GM12878 (cell line): ENCODE data around the gene SEC61A1. TPM values are rescaled to one million over a fixed set of nuclear protein-coding genes. Genes with fewer than 3 reads are reported as not detected.

ENCODE experiments used
- ATAC-seq: fragments of 200-7000 bp; cut with Tn5 transposase; 3 replicates; pipeline ENCODE4 v1.9.1; 2020; ENCODE audit warnings: mild to moderate bottlenecking, moderate library complexity
- BruUV-seq: library from RNA; stranded (reverse); fragments of 400-500 nt; replicated peaks from 2 replicates; lab custom pipeline; 2021; lab: Mats Ljungman, UMichigan
- CTCF ChIA-PET: fragments of 300-600 bp; sonication (Branson Sonifier 250); formaldehyde crosslinking; extraction: SDS; loops from one replicate; lab custom pipeline; 2021; ENCODE audit warnings: inconsistent platforms; lab: Yijun Ruan, JAX
- POLR2A ChIA-PET: fragments of 350-600 bp; formaldehyde crosslinking; extraction: SDS; loops from one replicate; lab custom pipeline; 2021; ENCODE audit warnings: inconsistent platforms; lab: Charles Lee
- RAD21 ChIA-PET: fragments of 300-600 bp; sonication (Branson Sonifier 250); formaldehyde crosslinking; loops from one replicate; lab custom pipeline; 2023; ENCODE audit warnings: antibody characterized with exemption; ENCODE audit not compliant: unreplicated experiment; lab: Charles Lee
- SMC1A ChIA-PET: fragments of 300-600 bp; sonication (Branson Sonifier 250); formaldehyde crosslinking; loops from one replicate; lab custom pipeline; 2023; ENCODE audit not compliant: unreplicated experiment, uncharacterized antibody; lab: Charles Lee
- DNase-seq: peaks from one replicate; pipeline ENCODE4 v3.0.0-alpha.2; 2011; ENCODE audit warnings: low read depth, low spot score
- FAIRE-seq: peaks from 3 replicates; lab custom pipeline; 2011; peaks lifted over from hg19 to GRCh38; lab: Jason Lieb, UNC
- H2AFZ ChIP-seq: 2 replicates; pipeline ENCODE4 v1.6.0; 2011; ENCODE audit warnings: low read depth, low read length, control low read depth; ENCODE audit not compliant: control insufficient read depth
- H3K27ac ChIP-seq: 2 replicates; pipeline ENCODE4 v1.5.1; 2011; ENCODE audit warnings: control low read depth; ENCODE audit not compliant: control insufficient read depth, insufficient read depth
- H3K27me3 ChIP-seq, 2 experiments: replicated peaks in 1 of 2; 2 replicates each; pipeline versions ENCODE4 v1.6.0 to v1.6.1; 2011; ENCODE audit warnings: low read length in 1 of 2; ENCODE audit not compliant: control insufficient read depth in 2 of 2, insufficient read depth in 2 of 2
- H3K36me3 ChIP-seq, 2 experiments: 2 replicates each; pipeline ENCODE4 v1.5.1; 2011; ENCODE audit warnings: low read length in 1 of 2; ENCODE audit not compliant: control insufficient read depth in 2 of 2, insufficient read depth in 2 of 2
- H3K4me1 ChIP-seq: 2 replicates; pipeline ENCODE4 v1.6.1; 2011; ENCODE audit warnings: mild to moderate bottlenecking, low read length, moderate library complexity, mixed read lengths; ENCODE audit not compliant: control insufficient read depth, insufficient read depth
- H3K4me2 ChIP-seq: 2 replicates; pipeline ENCODE4 v1.6.0; 2011; ENCODE audit warnings: control low read depth; ENCODE audit not compliant: control insufficient read depth, insufficient read depth
- H3K4me3 ChIP-seq: fragments of 200-600 bp; sonication (generic); 2 replicates; pipeline ENCODE4 v1.5.1; 2016
- H3K79me2 ChIP-seq: 2 replicates; pipeline ENCODE4 v1.6.0; 2011; ENCODE audit warnings: low read length; ENCODE audit not compliant: control insufficient read depth, insufficient read depth
- H3K9ac ChIP-seq: 2 replicates; pipeline ENCODE4 v1.8.0; 2011; ENCODE audit warnings: low read length, control low read depth, mixed read lengths; ENCODE audit not compliant: control insufficient read depth, insufficient read depth
- H3K9me3 ChIP-seq: replicated peaks from 3 replicates; pipeline ENCODE4 v1.5.1; 2011; ENCODE audit warnings: mild to moderate bottlenecking, low read length; ENCODE audit not compliant: control insufficient read depth, insufficient read depth
- H4K20me1 ChIP-seq: 2 replicates; pipeline ENCODE4 v1.6.0; 2011; ENCODE audit not compliant: control insufficient read depth, insufficient read depth
- CEBPB ChIP-seq, 2 experiments: fragments of 150-350 bp in 1 of 2; IDR thresholded peaks; 2 replicates each; pipeline ENCODE4 v1.6.1; 2012 to 2014; ENCODE audit warnings: low read depth in 2 of 2, low read length in 2 of 2, borderline replicate concordance in 1 of 2, inconsistent platforms in 1 of 2
- CREB1 ChIP-seq: IDR thresholded peaks from 2 replicates; pipeline ENCODE4 v1.6.1; 2012; ENCODE audit warnings: low read depth, mild to moderate bottlenecking, inconsistent platforms
- MLLT1 ChIP-seq: fragments of 450-650 bp; IDR thresholded peaks from 2 replicates; pipeline ENCODE4 v1.6.1; 2016; ENCODE audit warnings: mild to moderate bottlenecking
- NFXL1 ChIP-seq: fragments of 450-650 bp; IDR thresholded peaks from 2 replicates; pipeline ENCODE4 v1.6.1; 2017; ENCODE audit warnings: antibody characterized with exemption, mild to moderate bottlenecking, borderline replicate concordance
- NRF1 ChIP-seq: conservative IDR thresholded peaks from 2 replicates; pipeline ENCODE4 v1.6.1; 2011; ENCODE audit warnings: mild to moderate bottlenecking, low read depth, low read length, improper control_type of control experiment
- POLR2AphosphoS2 ChIP-seq: IDR thresholded peaks from 2 replicates; pipeline ENCODE4 v1.6.1; 2011; ENCODE audit warnings: low read depth, mild to moderate bottlenecking, low read length, improper control_type of control experiment, moderate library complexity
- POU2F2 ChIP-seq: IDR thresholded peaks from 3 replicates; pipeline ENCODE4 v1.6.1; 2011; ENCODE audit warnings: low read depth, mild to moderate bottlenecking, low read length, borderline replicate concordance
- REST ChIP-seq: IDR thresholded peaks from 2 replicates; pipeline ENCODE4 v1.6.1; 2012; ENCODE audit warnings: mild to moderate bottlenecking, low read depth, low read length
- RUNX3 ChIP-seq: IDR thresholded peaks from 2 replicates; pipeline ENCODE4 v1.6.1; 2012; ENCODE audit warnings: low read length, inconsistent platforms
- SIX5 ChIP-seq: IDR thresholded peaks from 2 replicates; pipeline ENCODE4 v1.6.1; 2011; ENCODE audit warnings: mild to moderate bottlenecking, low read depth, low read length, moderate library complexity; ENCODE audit not compliant: severe bottlenecking
- SMC3 ChIP-seq: IDR thresholded peaks from 2 replicates; pipeline ENCODE4 v1.6.1; 2011; ENCODE audit warnings: low read length, improper control_type of control experiment, borderline replicate concordance
- TBL1XR1 ChIP-seq: IDR thresholded peaks from 2 replicates; pipeline ENCODE4 v1.6.1; 2012; ENCODE audit warnings: low read depth, low read length, improper control_type of control experiment
- WGBS: methylation state at CpG from one replicate; pipeline ENCODE4 v1.1.6; 2016; ENCODE audit warnings: low lambda C conversion rate; ENCODE audit not compliant: insufficient replicate concordance, insufficient coverage; ENCODE audit errors: missing lambda C conversion rate; 5-methylcytosine and 5-hydroxymethylcytosine counted together
- in situ Hi-C: fragments of 300-500 bp; cut with MboI; formaldehyde crosslinking; loops from 9 replicates; pipeline ENCODE4 v1.14.3; 2018; ENCODE audit warnings: mixed read lengths
- intact Hi-C: fragments of 100-400 bp; cut with micrococcal nuclease; formaldehyde crosslinking; loops from one replicate; pipeline ENCODE4 v1.14.2; 2022; ENCODE audit not compliant: unreplicated experiment
- polyA plus RNA-seq, 11 experiments: library from polyadenylated mRNA; depleted of rRNA in 4 of 11; unstranded in 6 of 11; stranded (reverse) in 5 of 11; fragments of >200 nt; fragmentation: Nextera tagmentation in 4 of 11; fragmentation: Illumina TruSeq in 1 of 11; extraction: Ambion mirVana in 4 of 11; extraction: Trizol in 1 of 11; gene quantifications; 1 replicate in 1 of 11; 2 replicates in 10 of 11; pipeline versions ENCODE4 v1.2.1 to v1.2.3, GENCODE V29; 2011 to 2016; ENCODE audit warnings: inconsistent platforms in 2 of 11, missing spikeins in 2 of 11, low read depth in 1 of 11
- total RNA-seq, 4 experiments: library from RNA; depleted of rRNA in 3 of 4; stranded (reverse); fragments of >200 nt in 3 of 4; fragmentation: Illumina TruSeq in 1 of 4; extraction: Trizol in 1 of 4; gene quantifications; 2 replicates each; pipeline versions ENCODE4 v1.2.1 to v1.2.3, GENCODE V29; 2013 to 2021
- TF ChIP-seq, protein P1 (sequence below): fragments of 450-650 bp; IDR thresholded peaks from 2 replicates; pipeline ENCODE4 v1.6.1; 2017; ENCODE audit warnings: mild to moderate bottlenecking, low read depth, inconsistent platforms; ENCODE audit not compliant: poor library complexity, severe bottlenecking

SEC61A1 gene
- total and polyA plus RNA-seq, 10 of the 15 experiments (the other 5 are each of a cell fraction or from before 2014, with no cell fraction given), result 5.2 to 265 (median 142) TPM

GRCh38 chr3:128080323-128081080, 28.3 kb downstream of the SEC61A1 start (continued):
- TF ChIP-seq NFXL1 (no peak), CREB1 (no peak), CEBPB (IDR thresholded peaks at IDR 0.05; ENCODE audit: borderline replicate concordance in 1 of 2, low read depth in 2 of 2, low read length in 2 of 2) (no peak), TBL1XR1 (no peak)
- TF ChIP-seq, protein P1, sequence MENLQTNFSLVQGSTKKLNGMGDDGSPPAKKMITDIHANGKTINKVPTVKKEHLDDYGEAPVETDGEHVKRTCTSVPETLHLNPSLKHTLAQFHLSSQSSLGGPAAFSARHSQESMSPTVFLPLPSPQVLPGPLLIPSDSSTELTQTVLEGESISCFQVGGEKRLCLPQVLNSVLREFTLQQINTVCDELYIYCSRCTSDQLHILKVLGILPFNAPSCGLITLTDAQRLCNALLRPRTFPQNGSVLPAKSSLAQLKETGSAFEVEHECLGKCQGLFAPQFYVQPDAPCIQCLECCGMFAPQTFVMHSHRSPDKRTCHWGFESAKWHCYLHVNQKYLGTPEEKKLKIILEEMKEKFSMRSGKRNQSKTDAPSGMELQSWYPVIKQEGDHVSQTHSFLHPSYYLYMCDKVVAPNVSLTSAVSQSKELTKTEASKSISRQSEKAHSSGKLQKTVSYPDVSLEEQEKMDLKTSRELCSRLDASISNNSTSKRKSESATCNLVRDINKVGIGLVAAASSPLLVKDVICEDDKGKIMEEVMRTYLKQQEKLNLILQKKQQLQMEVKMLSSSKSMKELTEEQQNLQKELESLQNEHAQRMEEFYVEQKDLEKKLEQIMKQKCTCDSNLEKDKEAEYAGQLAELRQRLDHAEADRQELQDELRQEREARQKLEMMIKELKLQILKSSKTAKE, result no peak

GRCh38 chr3:128081226-128081625, 29.0 kb downstream of the SEC61A1 start:
- Histone ChIP-seq H3K4me3 (no peak overlapping the region), H3K27ac (no peak overlapping the region), H4K20me1 (no peaks in the 10 kb centered on the region), H3K4me2 (no peak overlapping the region), H3K36me3 (peaks cover 3 to 19% of the 10 kb centered on the region in 2 experiments; a peak in 3 of 4 replicates), H2AFZ (no peak overlapping the region), H3K79me2 (no peaks in the 10 kb centered on the region), H3K9ac (no peak overlapping the region), H3K27me3 (no peaks in the 10 kb centered on the region), H3K4me1 (no peaks in the 10 kb centered on the region; the same call in 1 of the 2 replicates), H3K9me3 (no peaks in the 10 kb centered on the region)
- intact Hi-C loops (no loop called here), in situ Hi-C loops (loop anchor here (25.0 kb wide), 1 partner anchor 531 kb away; no protein-coding TSS in a partner anchor)
- ATAC-seq (no peak), FAIRE-seq (no peak), DNase-seq (no peak)
- SMC1A ChIA-PET, result no interaction called here
- POLR2A ChIA-PET, result no interaction called here
- no TSS peak for BruUV-seq
- CTCF ChIA-PET, result interaction anchor here (1.1 kb wide), 2 partner anchors 53 to 525 kb away, joined by 4 read pairs; no protein-coding TSS in a partner anchor
- RAD21 ChIA-PET, result no interaction called here
- WGBS, result 92% methylated on average over 6 of the region's 6 CpGs
- TF ChIP-seq POLR2AphosphoS2 (no peak), SMC3 (no peak), SIX5 (no peak), REST (no peak), NRF1 (no peak), POU2F2 (no peak), RUNX3 (no peak), MLLT1 (no peak)
